MM.1S (cell line): ENCODE data around the gene RERE.

Experiments used
- DNase-seq: peaks from one replicate; pipeline ENCODE4 v3.0.0-alpha.2; 2015
- H2AFZ ChIP-seq: fragments of 300-600 bp; sonication (generic); 2 replicates; pipeline ENCODE4 v1.6.0; 2016; ENCODE audit warnings: antibody characterized with exemption, low read length
- H3F3A ChIP-seq: fragments of 300-600 bp; sonication (generic); 2 replicates; pipeline ENCODE4 v1.6.1; 2016; ENCODE audit warnings: mild to moderate bottlenecking, antibody characterized with exemption, low read length, moderate library complexity, mixed read lengths; ENCODE audit not compliant: insufficient read depth
- H3K27ac ChIP-seq: fragments of 300-600 bp; sonication (generic); 2 replicates; pipeline ENCODE4 v1.5.1; 2016; ENCODE audit warnings: mild to moderate bottlenecking, low read length
- H3K27me3 ChIP-seq: fragments of 300-600 bp; sonication (generic); replicated peaks from 2 replicates; pipeline ENCODE4 v1.6.0; 2016; ENCODE audit warnings: low read length; ENCODE audit not compliant: insufficient read depth
- H3K36me3 ChIP-seq: fragments of 300-600 bp; sonication (generic); replicated peaks from 2 replicates; pipeline ENCODE4 v1.6.1; 2016; ENCODE audit warnings: mild to moderate bottlenecking, low read length, mixed read lengths; ENCODE audit not compliant: insufficient read depth
- H3K4me1 ChIP-seq: fragments of 300-600 bp; sonication (generic); 2 replicates; pipeline ENCODE4 v1.6.1; 2016; ENCODE audit warnings: low read length, mixed read lengths
- H3K4me2 ChIP-seq: fragments of 300-600 bp; sonication (generic); 2 replicates; pipeline ENCODE4 v1.6.0; 2016; ENCODE audit warnings: low read depth, low read length
- H3K4me3 ChIP-seq: fragments of 300-600 bp; sonication (generic); 2 replicates; pipeline ENCODE4 v1.5.1; 2016; ENCODE audit warnings: low read length, mixed read lengths
- H3K79me2 ChIP-seq: fragments of 300-600 bp; sonication (generic); 2 replicates; pipeline ENCODE4 v1.6.1; 2016; ENCODE audit warnings: mixed run types, low read length, mixed read lengths
- H3K9ac ChIP-seq: fragments of 300-600 bp; sonication (generic); 2 replicates; pipeline ENCODE4 v1.6.1; 2016; ENCODE audit warnings: low read length, mixed read lengths
- H3K9me2 ChIP-seq: fragments of 300-600 bp; sonication (generic); replicated peaks from 2 replicates; pipeline ENCODE4 v1.6.1; 2016; ENCODE audit warnings: mild to moderate bottlenecking, low read length, mixed read lengths; ENCODE audit not compliant: insufficient read depth
- H3K9me3 ChIP-seq: fragments of 300-600 bp; sonication (generic); replicated peaks from 2 replicates; pipeline ENCODE4 v1.6.1; 2016; ENCODE audit warnings: mild to moderate bottlenecking, low read length, mixed read lengths; ENCODE audit not compliant: insufficient read depth
- H4K20me1 ChIP-seq: fragments of 300-600 bp; sonication (generic); 2 replicates; pipeline ENCODE4 v1.6.1; 2016; ENCODE audit warnings: mild to moderate bottlenecking, low read length, moderate library complexity, mixed read lengths; ENCODE audit not compliant: insufficient read depth
- EZH2 ChIP-seq: fragments of 300-600 bp; sonication (generic); optimal IDR thresholded peaks from 2 replicates; pipeline ENCODE3; 2017; ENCODE audit warnings: low read depth, mild to moderate bottlenecking, antibody characterized with exemption, low read length, mixed read lengths
- EZH2phosphoT487 ChIP-seq: fragments of 300-600 bp; sonication (generic); IDR thresholded peaks from 2 replicates; pipeline ENCODE4 v1.6.1; 2018; ENCODE audit warnings: antibody characterized with exemption, low read length
- TF ChIP-seq, protein P1 (sequence below): fragments of 300-600 bp; sonication (generic); IDR thresholded peaks from 2 replicates; pipeline ENCODE4 v1.5.1; 2016; ENCODE audit warnings: antibody characterized with exemption, low read length, mixed read lengths

Gene RERE

DNA sequence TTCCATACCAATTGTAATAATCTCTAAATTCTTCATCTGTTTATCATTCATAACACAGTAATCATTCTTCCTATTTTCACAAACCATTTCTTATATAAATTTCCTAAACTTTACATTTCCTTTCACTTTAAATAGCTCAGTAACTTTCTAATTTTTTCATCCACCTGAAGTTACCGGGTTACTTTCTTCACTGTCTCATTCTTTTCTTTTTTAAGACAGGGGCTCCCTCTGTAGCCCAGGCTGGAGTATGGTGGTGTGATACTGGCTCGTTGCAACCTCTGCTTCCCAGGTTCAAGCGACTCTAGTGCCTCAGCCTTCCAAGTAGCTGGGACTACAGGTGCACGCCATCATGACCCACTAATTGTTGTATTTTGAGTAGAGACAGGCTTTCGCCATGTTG, 41.3 kb downstream of the RERE start:
- DNase-seq: no peak
- Histone ChIP-seq H3K9ac (no peak overlapping the region), H3K27ac (no peak overlapping the region)

GRCh38 chr1:8767006-8767405, 50.4 kb downstream of the RERE start:
- Histone ChIP-seq H3K4me1 (peaks cover 8% of the 10 kb centered on the region; the same call in 1 of the 2 replicates), H2AFZ (no peak overlapping the region), H3K79me2 (no peaks in the 10 kb centered on the region), H3F3A (no peaks in the 10 kb centered on the region), H3K9me3 (no peaks in the 10 kb centered on the region), H3K9ac (no peak overlapping the region), H3K9me2 (no peaks in the 10 kb centered on the region), H4K20me1 (no peaks in the 10 kb centered on the region), H3K27ac (no peak overlapping the region), H3K4me2 (no peak overlapping the region), H3K4me3 (no peak overlapping the region), H3K27me3 (no peaks in the 10 kb centered on the region), H3K36me3 (no peaks in the 10 kb centered on the region)
- no peak for DNase-seq
- TF ChIP-seq EZH2 (no peak), EZH2phosphoT487 (no peak)
- TF ChIP-seq, protein P1, sequence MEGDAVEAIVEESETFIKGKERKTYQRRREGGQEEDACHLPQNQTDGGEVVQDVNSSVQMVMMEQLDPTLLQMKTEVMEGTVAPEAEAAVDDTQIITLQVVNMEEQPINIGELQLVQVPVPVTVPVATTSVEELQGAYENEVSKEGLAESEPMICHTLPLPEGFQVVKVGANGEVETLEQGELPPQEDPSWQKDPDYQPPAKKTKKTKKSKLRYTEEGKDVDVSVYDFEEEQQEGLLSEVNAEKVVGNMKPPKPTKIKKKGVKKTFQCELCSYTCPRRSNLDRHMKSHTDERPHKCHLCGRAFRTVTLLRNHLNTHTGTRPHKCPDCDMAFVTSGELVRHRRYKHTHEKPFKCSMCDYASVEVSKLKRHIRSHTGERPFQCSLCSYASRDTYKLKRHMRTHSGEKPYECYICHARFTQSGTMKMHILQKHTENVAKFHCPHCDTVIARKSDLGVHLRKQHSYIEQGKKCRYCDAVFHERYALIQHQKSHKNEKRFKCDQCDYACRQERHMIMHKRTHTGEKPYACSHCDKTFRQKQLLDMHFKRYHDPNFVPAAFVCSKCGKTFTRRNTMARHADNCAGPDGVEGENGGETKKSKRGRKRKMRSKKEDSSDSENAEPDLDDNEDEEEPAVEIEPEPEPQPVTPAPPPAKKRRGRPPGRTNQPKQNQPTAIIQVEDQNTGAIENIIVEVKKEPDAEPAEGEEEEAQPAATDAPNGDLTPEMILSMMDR: no peak

More for the DNA sequence above, 41.3 kb downstream of the RERE start:
- Histone ChIP-seq H3K4me3 (no peak overlapping the region), H2AFZ (no peak overlapping the region), H3K4me2 (no peak overlapping the region), H3K9me3 (no peaks in the 10 kb centered on the region), H3F3A (no peaks in the 10 kb centered on the region), H4K20me1 (no peaks in the 10 kb centered on the region), H3K4me1 (peaks cover 9% of the 10 kb centered on the region), H3K36me3 (no peaks in the 10 kb centered on the region), H3K79me2 (no peaks in the 10 kb centered on the region), H3K27me3 (no peaks in the 10 kb centered on the region), H3K9me2 (no peaks in the 10 kb centered on the region)
- no peak for TF ChIP-seq EZH2phosphoT487
- TF ChIP-seq, protein P1: no peak
- TF ChIP-seq EZH2: no peak

DNA sequence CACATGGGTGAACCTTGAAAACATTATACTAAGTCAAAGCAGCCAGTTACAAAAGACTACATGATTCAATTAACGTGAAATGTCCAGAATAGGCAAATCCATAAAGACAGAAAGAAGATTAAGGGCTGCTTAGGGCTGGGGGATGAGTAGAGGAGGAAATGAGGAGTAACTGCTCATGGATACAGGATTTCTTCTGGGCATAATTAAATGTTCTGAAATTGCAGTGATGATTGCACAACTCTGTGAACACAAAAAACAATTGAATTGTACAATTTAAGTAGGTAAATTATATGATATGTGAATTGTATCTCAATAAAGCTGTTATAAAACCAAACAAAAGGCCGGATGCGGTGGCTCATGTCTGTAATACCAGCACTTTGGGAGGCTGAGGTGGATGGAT, 52.2 kb downstream of the RERE start:
- Histone ChIP-seq H3K4me1 (peaks cover 8% of the 10 kb centered on the region; the same call in 1 of the 2 replicates), H3K9ac (no peak overlapping the region), H3F3A (no peaks in the 10 kb centered on the region), H4K20me1 (no peaks in the 10 kb centered on the region), H3K36me3 (no peaks in the 10 kb centered on the region), H3K79me2 (no peaks in the 10 kb centered on the region), H2AFZ (no peak overlapping the region), H3K9me3 (no peaks in the 10 kb centered on the region), H3K4me2 (no peak overlapping the region), H3K27me3 (no peaks in the 10 kb centered on the region), H3K27ac (no peak overlapping the region), H3K9me2 (no peaks in the 10 kb centered on the region), H3K4me3 (no peak overlapping the region)
- TF ChIP-seq EZH2phosphoT487 (no peak), EZH2 (no peak)
- TF ChIP-seq, protein P1: no peak
- no peak for DNase-seq
